Measurements from ENCODE around the gene VDAC1.
"Not testable (repeated sequence)": the region's sequence is repeated elsewhere in the genome, so short reads cannot be mapped to it uniquely, and the experiment has no call there.

VDAC1 gene, protein sequence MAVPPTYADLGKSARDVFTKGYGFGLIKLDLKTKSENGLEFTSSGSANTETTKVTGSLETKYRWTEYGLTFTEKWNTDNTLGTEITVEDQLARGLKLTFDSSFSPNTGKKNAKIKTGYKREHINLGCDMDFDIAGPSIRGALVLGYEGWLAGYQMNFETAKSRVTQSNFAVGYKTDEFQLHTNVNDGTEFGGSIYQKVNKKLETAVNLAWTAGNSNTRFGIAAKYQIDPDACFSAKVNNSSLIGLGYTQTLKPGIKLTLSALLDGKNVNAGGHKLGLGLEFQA

DNA sequence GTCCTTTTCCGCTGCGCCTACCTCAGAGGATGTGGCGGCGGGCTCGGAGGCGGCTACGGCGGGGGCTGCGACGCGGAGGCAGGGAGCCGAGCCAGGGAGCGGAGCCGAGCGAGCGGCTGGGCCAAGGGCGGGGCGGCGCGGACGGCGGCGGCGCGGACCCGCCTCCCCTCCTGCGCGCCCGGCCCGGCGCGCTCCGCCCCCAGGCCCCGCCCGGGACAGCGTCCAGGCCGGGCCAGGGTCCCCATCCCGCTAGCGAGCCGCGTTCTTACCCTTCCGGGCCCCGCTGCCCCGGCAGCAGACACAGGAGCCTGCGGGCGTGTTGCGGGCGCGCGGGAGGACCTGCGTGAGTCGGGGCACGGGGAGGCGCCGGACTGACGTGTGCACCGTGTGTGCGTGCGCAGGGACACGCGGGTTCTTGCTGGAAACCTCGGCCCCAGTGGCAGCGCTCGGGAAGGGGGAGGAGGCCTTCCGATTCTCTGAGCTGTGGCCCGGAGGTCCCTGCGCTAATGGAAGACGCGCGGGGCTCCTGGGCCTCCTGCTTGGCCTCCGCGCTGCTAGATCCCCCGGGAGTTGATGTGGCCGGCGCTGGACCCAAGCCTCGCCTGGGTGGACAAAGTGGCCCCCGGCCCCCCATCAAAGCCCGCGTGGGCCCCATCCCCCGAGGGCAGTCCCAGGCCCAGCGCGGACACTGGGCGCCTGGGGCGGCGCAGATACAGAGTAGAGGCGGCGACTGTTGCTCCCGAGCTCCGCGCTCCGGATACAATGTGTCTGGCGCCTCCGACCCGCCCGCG is at the start of gene VDAC1:
VDAC1 (minus strand) TSS at position 350 of the 791 bp plus-strand sequence. CDS start 11,963 bp downstream, outside the sequence.
- DNase-seq (ENCODE audit: low read depth in 2 of 2): peak; percentile 59 to 73

DNA sequence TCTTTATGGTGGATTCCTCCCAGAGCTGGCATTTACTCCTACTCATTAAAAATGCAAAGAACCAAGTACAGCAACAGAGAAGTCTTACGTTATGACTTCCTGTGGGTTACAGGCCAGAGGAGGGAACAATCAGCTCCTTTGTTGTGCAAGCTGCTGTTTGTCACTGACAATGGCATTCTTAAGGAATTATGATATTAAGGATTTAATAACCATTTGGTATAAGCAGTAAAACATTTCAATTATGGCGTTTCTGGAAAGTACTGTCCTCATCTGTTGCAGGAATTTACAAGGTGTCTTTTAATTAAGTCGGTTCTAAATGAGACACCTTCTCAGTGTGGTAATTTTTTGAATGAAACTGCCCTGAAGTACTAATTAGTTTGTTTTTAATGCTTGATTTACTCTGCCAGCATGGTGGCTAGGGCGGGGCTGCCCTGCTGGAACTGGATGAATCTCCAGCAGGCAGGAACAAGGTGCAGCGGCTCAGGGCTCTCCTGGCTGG is 49.1 kb upstream of the VDAC1 start:
- DNase-seq (ENCODE audit: low read depth in 2 of 2): no peak

DNA sequence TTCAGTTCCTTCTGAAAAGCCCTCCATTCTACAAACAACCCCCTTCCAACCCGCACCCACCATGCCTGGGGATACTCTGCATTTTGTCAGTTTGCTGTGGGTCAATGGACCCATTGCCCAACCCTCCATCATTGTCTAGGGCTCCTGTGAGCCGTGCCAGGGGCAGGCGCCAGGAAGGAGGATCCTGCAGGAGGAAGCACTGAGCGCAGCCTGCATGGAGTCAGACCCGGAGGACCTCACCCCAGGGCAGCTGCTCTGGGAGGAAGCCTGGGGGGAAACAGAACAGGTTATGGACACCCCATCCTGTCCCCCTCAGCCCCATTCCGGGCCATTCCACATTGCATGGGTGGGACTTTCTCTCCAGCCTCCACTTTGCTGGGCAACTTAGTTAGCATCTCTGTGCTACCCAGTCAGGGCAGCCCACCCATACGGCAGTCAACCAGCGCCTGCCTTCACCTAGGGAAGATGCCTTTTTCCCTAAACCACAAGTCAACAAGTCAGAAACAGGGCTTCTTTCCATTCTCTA is 48.6 kb upstream of the VDAC1 start:
- DNase-seq (ENCODE audit: low read depth in 2 of 2): no peak

DNA sequence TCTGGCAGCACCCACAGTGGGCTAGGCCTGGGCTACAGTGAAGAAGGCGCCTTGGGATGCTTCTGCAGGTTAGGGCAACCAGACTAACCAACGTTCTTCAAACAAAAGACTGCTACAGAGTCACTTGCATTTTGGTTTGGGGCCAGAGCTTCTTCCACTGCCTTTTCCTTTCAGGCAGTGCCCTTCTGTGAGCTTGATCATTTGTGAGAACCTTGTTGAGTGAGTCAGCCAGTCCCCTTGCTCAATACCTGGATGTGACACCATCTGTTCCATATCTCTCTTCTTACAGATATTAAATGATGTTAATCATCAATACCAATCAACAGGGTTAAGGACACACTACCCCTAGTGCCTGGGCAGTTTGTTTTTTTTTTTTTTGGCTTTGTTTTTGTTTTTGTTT is 46.5 kb upstream of the VDAC1 start:
- DNase-seq (ENCODE audit: low read depth in 2 of 2): no peak

DNA sequence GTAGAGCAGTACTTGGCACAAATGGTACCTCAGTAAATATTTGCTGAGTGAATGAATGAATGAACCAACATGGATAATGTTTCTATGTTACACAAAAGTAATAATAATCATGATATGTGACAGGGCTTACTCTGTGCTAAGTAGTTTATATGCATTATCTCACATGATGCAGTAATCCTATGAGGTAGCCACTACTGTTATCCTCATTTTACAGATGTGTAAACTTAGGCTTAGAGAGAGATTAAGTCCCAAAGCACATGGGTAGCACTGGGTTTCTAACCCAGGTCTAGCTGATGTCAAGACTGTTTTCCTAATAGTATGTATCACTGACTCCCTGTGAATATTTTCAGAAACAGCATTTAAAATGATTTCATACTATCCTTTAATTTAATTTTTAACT is 44.1 kb upstream of the VDAC1 start:
- DNase-seq (ENCODE audit: low read depth in 2 of 2): no peak

DNA sequence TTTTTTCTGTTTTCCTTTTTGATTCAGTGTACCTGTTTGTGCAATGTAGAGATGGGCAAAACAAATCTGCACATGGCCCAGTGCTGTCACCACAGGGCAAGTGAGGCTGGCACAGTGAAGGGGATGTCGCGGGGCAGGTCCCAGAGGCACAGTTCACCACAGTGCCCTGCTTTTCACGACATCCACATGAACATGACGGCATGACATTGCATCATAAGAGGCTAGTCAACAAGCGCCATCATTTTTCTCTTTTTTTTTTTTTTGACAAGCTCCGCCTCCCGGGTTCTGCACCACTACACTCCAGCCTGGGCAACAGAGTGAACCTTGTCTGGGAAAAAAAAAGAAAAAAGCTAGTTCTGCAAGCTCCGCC is 42.9 kb upstream of the VDAC1 start:
- DNase-seq (ENCODE audit: low read depth in 2 of 2): no peak

DNA sequence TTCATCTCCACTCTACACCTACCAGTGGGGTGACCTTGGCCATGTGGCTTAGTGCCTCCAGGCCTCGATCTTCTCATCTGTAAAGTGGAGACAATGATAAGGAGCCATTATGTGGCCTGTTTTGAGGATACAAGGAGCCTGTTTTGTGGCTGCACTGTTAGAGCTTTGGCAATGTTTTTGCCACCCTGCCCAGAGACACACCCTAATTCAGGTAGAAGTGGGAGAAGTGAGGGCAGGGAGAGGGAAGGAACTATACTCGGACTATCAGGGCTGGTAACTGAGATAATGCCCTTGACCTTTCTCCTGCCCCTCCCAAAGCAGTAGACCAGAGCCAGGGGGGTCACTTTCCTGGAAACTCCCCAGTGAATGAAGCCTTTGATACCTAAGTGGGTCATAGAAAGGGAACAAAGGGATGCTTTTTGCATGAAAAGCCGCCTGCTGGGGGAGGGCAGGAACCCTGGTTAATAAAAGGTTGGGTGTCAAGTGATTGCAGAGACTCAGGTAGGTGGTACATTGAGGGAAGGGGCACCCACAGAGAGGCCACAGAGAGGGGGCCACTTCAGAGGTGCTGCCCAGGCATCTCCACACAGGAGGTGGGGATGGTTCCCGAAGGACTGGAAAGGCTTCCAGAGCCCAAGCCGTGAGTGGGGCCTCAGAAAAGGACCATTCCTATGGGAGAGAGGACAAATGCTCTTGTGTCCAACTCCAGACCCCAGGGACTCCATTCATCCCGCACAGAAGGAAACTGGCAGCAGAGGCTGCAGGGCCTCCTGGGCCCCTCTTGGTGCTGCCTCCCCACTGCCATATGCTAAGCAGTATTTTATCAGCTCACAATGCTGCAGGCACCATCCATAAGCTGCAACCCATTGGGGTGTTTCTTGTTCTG is 42.3 kb upstream of the VDAC1 start:
- DNase-seq (ENCODE audit: low read depth in 2 of 2): no peak

DNA sequence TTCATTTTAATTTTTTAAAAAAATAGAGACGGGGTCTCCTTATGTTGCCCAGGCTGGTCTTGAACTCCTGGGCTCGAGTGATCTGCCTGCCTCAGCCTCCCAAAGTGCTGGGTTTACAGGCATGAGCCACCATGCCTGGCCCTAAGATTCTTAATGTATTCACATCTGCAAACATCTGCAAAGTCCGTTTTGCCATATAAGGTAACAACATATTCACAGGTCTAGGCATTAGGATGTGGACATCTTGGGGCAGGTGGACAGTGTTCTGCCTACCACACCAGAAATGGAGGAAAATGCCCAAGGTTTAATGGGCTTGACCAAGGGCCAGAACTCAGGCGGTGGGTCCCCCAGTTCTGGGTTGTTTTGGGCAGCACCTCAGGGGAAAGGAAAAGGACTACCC is 41.6 kb upstream of the VDAC1 start:
- DNase-seq (ENCODE audit: low read depth in 2 of 2): no peak

DNA sequence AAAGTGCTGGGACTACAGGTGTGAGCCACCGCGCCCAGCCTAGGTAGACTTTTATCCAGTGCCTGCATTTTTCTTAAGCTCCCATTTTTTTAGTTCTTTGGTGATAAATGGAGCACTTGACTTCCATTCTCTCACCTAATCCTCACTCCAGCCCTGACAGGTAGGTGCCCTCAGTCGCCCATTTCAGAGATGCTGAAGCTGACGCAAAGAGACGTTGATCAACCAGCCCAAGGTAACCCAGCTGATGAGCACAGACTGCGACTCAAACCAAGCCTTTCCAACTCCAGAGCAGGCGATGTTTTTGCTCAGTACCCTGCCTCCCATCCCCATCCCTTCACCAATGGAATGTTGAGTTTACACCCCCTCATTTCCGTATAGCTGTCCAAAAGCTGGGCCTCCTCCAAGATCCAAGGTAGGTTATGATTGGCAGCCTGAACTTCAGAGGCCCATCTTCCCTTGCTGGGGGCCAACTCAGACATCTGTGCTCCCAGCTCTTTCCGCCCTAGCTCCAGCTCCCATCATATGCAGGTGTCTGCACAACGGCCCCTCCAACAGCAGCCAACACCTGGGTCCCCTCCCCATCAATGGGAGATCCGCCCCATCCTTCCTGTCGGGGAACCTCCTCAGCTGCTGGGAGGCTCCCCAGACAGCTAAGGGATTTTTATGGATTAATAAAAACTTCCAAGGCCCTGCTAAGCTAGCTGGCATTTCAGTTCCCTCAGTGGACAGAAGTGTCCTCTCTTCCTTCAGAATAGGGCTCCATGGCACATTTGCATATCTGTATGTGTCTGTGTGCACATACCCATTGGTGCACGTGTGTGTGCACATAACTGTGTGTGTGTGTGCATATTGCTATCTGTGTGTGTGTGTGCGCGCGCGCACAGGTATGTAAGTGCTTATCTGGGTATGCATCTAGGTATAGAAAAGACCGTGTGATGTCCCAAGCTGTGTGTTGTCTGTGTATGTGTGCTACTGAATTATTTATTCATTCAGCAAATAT is 39.3 kb upstream of the VDAC1 start:
- no peak for DNase-seq (ENCODE audit: low read depth in 2 of 2)

DNA sequence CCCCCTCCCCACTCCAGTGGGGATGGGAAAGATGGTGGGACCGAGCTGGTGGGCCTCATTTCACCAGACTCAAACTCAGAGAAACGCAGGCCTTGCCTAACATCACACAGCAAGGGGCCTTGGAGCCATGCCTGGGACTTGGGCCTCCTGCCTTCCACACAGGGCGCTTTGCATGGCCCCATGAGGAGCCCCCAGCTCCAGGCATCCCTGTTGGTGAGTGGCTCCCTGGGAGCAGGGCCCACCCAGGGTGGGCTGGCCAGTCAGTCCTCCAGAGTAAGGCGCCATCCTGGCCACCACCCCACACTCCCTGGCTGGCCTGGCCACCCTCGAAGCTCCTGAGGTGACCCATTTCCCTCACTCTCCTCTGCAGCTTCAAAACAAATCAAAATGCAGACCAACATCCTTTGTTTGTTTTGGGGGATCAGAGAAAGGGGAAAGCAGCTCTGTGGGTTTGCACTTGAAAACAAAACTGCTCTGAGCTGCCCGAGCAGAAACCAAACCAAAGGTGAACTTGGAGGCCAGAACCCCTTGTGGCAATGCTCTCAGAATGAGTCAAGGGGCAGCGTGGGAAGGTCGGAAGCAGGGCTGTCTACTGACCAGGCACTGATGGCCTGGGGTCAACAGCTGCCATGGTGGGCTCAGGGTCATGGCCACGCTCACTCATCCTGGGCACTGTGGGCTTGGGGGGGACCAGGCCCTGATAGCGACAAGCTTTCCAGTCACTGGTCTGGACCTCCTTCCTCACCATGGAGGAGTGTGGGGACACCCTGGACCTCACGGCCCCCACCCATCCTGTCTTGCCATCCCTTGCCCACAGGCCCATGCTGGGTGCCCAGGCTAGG is 37.0 kb upstream of the VDAC1 start:
- no peak for DNase-seq (ENCODE audit: low read depth in 2 of 2)

DNA sequence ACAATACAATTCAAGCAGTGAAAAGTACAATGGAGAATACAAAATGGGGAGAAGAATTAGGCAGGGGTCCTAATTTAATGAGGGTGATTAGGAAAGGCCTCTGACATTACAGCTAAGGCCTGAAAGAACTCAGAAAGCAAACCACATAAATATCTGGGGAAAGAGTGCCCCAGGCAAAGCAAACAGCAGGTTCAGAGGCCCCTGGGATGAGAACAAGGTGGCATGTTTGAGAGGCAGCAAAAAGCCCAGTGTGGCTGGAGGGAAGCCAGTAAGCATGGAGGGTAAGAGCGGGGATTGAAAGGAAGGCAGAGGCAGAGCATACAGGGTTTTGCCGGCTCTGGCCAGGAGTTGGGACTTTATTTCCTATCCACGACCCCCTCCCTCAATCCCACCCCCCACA is 33.4 kb upstream of the VDAC1 start:
- DNase-seq (ENCODE audit: low read depth in 2 of 2): no peak

DNA sequence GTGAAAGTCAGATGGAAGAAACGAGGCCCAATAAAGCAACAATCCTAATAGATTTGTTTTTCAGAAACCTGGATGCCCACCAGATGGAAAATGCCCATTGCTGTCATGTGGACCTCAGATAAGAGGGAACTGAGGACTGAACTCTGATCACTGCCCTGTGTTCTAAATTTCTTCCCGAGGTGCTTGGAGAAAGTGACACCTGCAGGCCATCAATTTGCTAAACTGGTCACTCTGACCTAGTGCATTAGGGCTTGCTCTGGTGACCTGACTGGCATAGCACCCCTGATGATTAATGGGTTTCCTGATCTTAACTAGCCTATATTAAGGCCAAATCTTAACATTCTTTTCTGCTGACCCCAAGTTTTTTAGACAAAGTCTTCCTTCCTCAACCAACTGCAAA is 32.4 kb upstream of the VDAC1 start:
- no peak for DNase-seq (ENCODE audit: low read depth in 2 of 2)

DNA sequence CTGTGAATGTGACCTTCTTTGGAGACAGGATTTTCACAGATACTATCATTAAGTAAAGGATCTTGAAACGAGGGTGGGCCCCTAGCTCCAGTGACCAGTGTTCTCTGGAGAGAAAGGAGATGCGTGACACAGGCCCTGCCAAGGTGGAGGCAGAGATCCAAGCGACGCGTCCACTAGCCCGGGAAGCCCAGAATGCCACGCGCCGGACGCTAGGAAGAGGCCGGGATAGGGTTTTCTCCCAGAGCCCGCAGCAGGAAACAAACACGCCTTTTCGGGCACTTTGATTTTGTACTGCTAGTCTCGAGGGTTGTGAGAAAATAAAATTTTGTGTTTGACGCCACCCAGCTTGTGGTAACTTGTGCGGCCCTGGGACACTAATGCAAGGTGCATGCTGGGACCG is 29.6 kb upstream of the VDAC1 start:
- no peak for DNase-seq (ENCODE audit: low read depth in 2 of 2)

DNA sequence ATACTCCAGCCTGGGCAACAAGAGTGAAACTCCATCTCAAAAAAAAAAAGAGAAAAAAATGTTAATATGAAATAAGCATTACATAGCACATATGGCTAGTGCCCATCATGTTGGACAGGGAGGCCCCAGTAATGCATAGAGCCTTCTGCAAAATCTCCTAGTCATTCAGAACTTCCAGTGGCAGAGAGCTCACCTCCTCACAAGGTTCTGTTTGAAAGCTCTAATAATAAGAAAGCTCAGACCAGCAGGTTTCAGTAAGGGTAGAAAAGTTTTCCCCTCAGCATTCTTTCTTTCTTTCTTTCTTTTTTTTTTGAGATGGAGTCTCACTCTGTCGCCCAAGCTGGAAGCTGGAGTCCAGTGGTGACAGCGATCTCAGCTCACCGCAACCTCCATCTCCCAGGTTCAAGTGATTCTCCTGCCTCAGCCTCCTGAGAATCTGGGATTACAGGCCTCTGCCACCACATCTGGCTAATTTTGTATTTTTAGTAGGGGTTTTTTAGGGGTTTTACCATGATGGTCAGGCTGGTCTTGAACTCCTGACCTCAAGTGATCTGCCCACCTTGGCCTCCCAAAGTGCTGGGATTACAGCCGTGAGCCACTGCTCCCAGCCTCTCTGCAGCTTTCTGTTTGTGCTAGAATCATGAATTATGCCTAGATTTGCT is 25.7 kb upstream of the VDAC1 start:
- not testable (repeated sequence) for DNase-seq (ENCODE audit: low read depth in 2 of 2)

DNA sequence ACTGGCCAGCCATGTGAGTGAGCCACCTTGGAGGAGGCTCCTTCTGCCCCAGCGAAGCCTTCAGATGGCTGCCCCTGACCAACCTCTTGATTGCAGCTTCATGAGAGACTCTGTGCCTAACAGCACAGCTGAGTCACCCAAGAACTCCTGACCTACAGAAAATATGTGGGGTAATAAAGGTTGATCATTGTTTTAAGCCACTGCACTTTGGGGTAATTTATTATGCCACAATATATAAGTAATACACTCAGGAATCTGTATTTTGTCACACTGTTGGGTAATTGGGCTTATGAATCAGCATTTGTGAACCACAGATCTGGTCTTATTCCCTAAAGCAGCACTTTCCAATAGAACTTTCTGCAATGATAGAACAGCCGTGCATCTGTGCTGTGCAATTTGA is 24.4 kb upstream of the VDAC1 start:
- no peak for DNase-seq (ENCODE audit: low read depth in 2 of 2)

DNA sequence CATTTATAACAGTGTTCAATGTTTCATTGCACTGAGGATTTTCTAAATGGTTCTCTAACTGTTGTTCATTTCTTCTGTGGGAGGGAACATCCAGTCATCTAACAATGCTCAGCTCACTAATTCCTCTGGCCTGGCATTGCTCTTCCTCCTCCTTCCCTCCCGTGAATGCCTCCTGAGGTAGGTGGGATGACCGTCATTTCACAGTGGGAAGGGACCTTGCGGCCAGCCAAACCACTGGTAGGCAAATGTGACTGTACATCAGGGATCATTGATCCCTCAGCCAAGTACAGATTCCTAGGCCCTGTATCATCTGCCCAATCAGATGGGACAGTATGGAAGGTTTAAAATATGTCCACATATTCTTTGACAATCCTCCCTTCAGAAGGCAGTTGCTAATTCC is 23.7 kb upstream of the VDAC1 start:
- DNase-seq (ENCODE audit: low read depth in 2 of 2): no peak

DNA sequence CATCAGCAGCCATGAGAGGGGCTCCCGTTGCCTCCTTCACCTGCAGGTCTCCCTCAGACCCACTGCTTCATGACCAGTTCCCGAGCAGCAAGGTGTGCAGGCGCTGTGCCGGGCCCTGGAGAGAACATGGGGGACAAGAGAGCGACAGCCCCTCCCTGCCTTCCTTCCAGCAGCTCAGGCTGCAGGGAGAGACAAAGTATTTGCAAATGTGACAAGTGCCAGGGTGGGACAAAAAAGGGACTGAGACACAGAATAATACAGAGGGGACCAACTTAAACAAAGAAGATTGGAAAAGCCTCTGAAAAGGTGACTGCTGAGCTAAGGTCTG is 22.5 kb upstream of the VDAC1 start:
- DNase-seq (ENCODE audit: low read depth in 2 of 2): no peak

DNA sequence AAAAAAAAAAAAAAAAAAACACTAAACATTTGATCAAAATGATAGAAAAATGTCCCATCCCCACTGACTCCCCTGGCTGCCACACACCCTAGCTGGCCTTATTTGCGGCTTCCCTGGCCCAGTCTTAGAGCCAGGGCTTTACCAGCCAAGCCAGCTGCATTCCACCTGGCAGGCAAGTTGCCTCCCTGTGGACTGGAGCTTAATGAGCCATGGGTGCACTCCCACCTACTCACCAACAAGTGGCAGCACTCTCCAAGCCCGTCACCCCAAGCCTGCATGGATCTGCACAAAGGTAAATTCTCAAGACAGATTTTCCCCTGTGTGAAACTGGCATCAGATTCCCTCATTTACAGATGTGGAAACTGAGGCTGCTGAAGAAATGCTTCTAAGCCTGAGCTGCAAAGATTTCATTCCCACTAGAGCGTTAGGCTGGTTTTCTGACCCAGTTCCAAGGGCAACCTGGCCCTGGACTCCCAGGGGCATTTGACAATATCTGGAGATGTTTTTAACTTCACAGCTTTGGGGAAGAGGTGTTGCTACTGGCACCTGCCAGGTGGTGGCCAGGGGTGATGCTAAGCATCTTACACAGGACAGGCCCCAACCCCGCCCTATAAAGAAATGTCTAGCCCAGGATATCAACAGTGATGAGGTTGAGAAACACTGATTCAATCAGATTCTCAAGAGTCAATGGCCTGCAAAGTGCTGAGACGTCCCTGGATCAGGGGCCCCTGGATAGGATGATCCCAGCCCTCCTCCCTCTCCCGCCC is 21.9 kb upstream of the VDAC1 start:
- DNase-seq (ENCODE audit: low read depth in 2 of 2): no peak

DNA sequence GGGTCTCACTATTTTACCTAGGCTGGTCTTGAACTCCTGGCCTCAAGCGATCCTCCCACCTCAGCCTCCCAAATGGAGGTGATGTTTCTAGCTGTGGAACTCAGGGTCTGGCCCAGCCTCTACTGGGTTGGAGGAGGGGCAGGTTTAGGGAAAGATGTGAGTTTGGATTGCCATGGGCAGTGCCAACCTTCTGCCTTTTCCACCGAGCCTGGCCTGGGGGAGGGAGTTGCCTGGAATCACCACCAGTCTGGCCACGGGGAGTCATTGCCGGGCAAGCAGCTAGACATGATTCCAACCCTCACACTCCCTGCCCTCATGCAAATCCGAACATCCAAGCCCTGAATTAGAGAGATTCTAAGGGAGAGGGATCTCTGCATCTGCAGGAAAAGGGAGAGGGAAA is 21.0 kb upstream of the VDAC1 start:
- DNase-seq (ENCODE audit: low read depth in 2 of 2): no peak

Measured in stimulated activated CD8-positive, alpha-beta memory T cell treated with anti-CD3 and anti-CD28 coated beads, Interleukin-2, amount 100 ng/mL, for 48 hours (primary cell).